A549 treated with CORT108297 at 1 μM for 4 hours (cell line): ENCODE measurements around the gene DTX3. TPM values are rescaled to one million over a fixed set of nuclear protein-coding genes. Genes with fewer than 3 reads are reported as not detected.

ENCODE experiments used
- total RNA-seq: library from RNA; stranded (reverse); fragments of 200-300 nt; extraction: Qiagen RNA extraction; gene quantifications from 5 replicates; pipeline ENCODE4 v1.2.3, GENCODE V29; 2022

Gene DTX3
- total RNA-seq, result 14.1 to 19.9 TPM (median 19.8 TPM) in 5 replicates

GRCh38 chr12:57604454-57604991 lies at the start of gene DTX3:
Gene DTX3 (plus strand): TSS chr12:57604824. CDS start chr12:57606518, 1,694 bp downstream.

GRCh38 chr12:57590864-57591781 lies 13.5 kb upstream of the DTX3 start, which contains the start of gene PIP4K2C:
Gene PIP4K2C (plus strand): TSS chr12:57591192. CDS start chr12:57591290, 98 bp downstream.

GRCh38 chr12:57611108-57611826 lies 6.6 kb downstream of the DTX3 start, which contains the start of gene ARHGEF25:
Gene ARHGEF25 (plus strand): TSS chr12:57611435. CDS start chr12:57611895, 460 bp downstream.

GRCh38 chr12:57632958-57633840 lies 28.6 kb downstream of the DTX3 start, which contains the start of gene B4GALNT1:
Gene B4GALNT1 (minus strand): TSS chr12:57633201. CDS start chr12:57632132, 1,069 bp downstream.

Other genes starting within 250 kb of the DTX3 start
- 9.1 to 11.3 TPM (median 10.0 TPM) in 5 replicates for gene R3HDM2, start 173.8 kb upstream of the DTX3 start, total RNA-seq
- gene INHBC, start 170.0 kb upstream of the DTX3 start, total RNA-seq, result 0.05 to 0.08 TPM in 2 of 5 replicates, not detected in the others
- gene INHBE, start 149.5 kb upstream of the DTX3 start, total RNA-seq, result 0.08 to 0.16 TPM (median 0.10 TPM) in 4 of 5 replicates, not detected in the other
- 7.4 to 12.6 TPM (median 10.1 TPM) in 5 replicates for gene GLI1, start 145.0 kb upstream of the DTX3 start, total RNA-seq
- 0.26 to 0.73 TPM (median 0.36 TPM) in 5 replicates for gene ARHGAP9, start 125.0 kb upstream of the DTX3 start, total RNA-seq
- 143 to 306 TPM (median 151 TPM) in 5 replicates for gene MARS1, start 116.8 kb upstream of the DTX3 start, total RNA-seq
- gene DDIT3, start 84.3 kb upstream of the DTX3 start, total RNA-seq, result 29.1 to 35.1 TPM (median 30.6 TPM) in 5 replicates
- gene MBD6, start 82.0 kb upstream of the DTX3 start, total RNA-seq, result 18.9 to 33.3 TPM (median 27.2 TPM) in 5 replicates
- 111 to 169 TPM (median 122 TPM) in 5 replicates for gene DCTN2, start 57.6 kb upstream of the DTX3 start, total RNA-seq
- 0.10 to 0.36 TPM (median 0.24 TPM) in 5 replicates for gene KIF5A, start 54.8 kb upstream of the DTX3 start, total RNA-seq
- 37.8 to 45.2 TPM (median 40.1 TPM) in 5 replicates for gene PIP4K2C, start 13.6 kb upstream of the DTX3 start, total RNA-seq
- gene ARHGEF25, start 6.6 kb downstream of the DTX3 start, total RNA-seq, result 4.8 to 6.9 TPM (median 6.3 TPM) in 5 replicates
- gene B4GALNT1, start 28.4 kb downstream of the DTX3 start, total RNA-seq, result 33.2 to 55.1 TPM (median 48.9 TPM) in 5 replicates
- 114 to 128 TPM (median 119 TPM) in 5 replicates for gene OS9, start 89.3 kb downstream of the DTX3 start, total RNA-seq
- gene AGAP2, start 133.9 kb downstream of the DTX3 start, total RNA-seq, result 0.12 to 0.27 TPM (median 0.15 TPM) in 5 replicates
- 15.6 to 21.9 TPM (median 16.7 TPM) in 5 replicates for gene TSPAN31, start 140.2 kb downstream of the DTX3 start, total RNA-seq
- gene CDK4, start 147.5 kb downstream of the DTX3 start, total RNA-seq, result 245 to 292 TPM (median 255 TPM) in 5 replicates
- gene MARCHF9, start 150.3 kb downstream of the DTX3 start, total RNA-seq, result 6.3 to 8.4 TPM (median 7.9 TPM) in 5 replicates
- gene CYP27B1, start 162.3 kb downstream of the DTX3 start, total RNA-seq, result 1.2 to 3.7 TPM (median 2.0 TPM) in 5 replicates
- 54.5 to 55.9 TPM (median 55.3 TPM) in 5 replicates for gene METTL1, start 167.3 kb downstream of the DTX3 start, total RNA-seq
- gene EEF1AKMT3, start 167.8 kb downstream of the DTX3 start, total RNA-seq, result 4.3 to 6.2 TPM (median 6.0 TPM) in 5 replicates
- 66.1 to 77.5 TPM (median 72.4 TPM) in 5 replicates for gene TSFM, start 178.0 kb downstream of the DTX3 start, total RNA-seq
- 0.35 to 1.2 TPM (median 0.50 TPM) in 5 replicates for gene AVIL, start 213.9 kb downstream of the DTX3 start, total RNA-seq
- gene CTDSP2, start 241.9 kb downstream of the DTX3 start, total RNA-seq, result 42.4 to 59.4 TPM (median 53.9 TPM) in 5 replicates